IMR-90 (cell line): Measurements from ENCODE around the gene IFNAR2. TPM values are rescaled to one million over a fixed set of nuclear protein-coding genes. Genes with fewer than 3 reads are reported as not detected.

Experiments
- ATAC-seq: fragments of 200-7000 bp; cut with Tn5 transposase; 2 replicates; pipeline ENCODE4 v1.9.1; 2020; ENCODE audit warnings: low read depth, mild to moderate bottlenecking, moderate library complexity
- BruUV-seq: library from RNA; stranded (reverse); fragments of 400-500 nt; replicated peaks from 2 replicates; lab custom pipeline; 2021; lab: Mats Ljungman, UMichigan
- CTCF ChIA-PET: fragments of 300-600 bp; formaldehyde crosslinking; extraction: SDS; loops from one replicate; lab custom pipeline; 2021; ENCODE audit warnings: antibody characterized with exemption; lab: Yijun Ruan, JAX
- POLR2A ChIA-PET: fragments of 300-600 bp; sonication (Branson Sonifier 250); formaldehyde crosslinking; loops from one replicate; lab custom pipeline; 2022; ENCODE audit warnings: antibody characterized with exemption; ENCODE audit not compliant: unreplicated experiment; lab: Charles Lee
- DNase-seq: peaks from one replicate; pipeline ENCODE4 v3.0.0; 2013
- H2AFZ ChIP-seq: replicated peaks from 2 replicates; pipeline ENCODE3; 2013; ENCODE audit warnings: low read length, mild to moderate bottlenecking; ENCODE audit not compliant: poor library complexity
- H2AK5ac ChIP-seq: 2 replicates; pipeline ENCODE4 v1.6.1; 2013; ENCODE audit warnings: low read depth, low read length, inconsistent platforms
- H2AK9ac ChIP-seq: replicated peaks from 2 replicates; pipeline ENCODE3; 2013; ENCODE audit warnings: mild to moderate bottlenecking, low read depth, low read length, moderate library complexity; ENCODE audit not compliant: poor library complexity
- H2BK120ac ChIP-seq: 2 replicates; pipeline ENCODE4 v1.6.1; 2013; ENCODE audit warnings: low read depth, low read length, inconsistent platforms
- H2BK15ac ChIP-seq: 3 replicates; pipeline ENCODE4 v1.6.1; 2013; ENCODE audit warnings: low read depth, low read length, inconsistent platforms
- H2BK20ac ChIP-seq: 2 replicates; pipeline ENCODE4 v1.6.1; 2013; ENCODE audit warnings: low read depth, mild to moderate bottlenecking, inconsistent platforms, low read length, moderate library complexity
- H2BK5ac ChIP-seq: 2 replicates; pipeline ENCODE4 v1.6.1; 2013; ENCODE audit warnings: mild to moderate bottlenecking, low read depth, low read length, inconsistent platforms; ENCODE audit not compliant: poor library complexity, severe bottlenecking
- H3K14ac ChIP-seq: replicated peaks from 2 replicates; pipeline ENCODE4 v1.6.1; 2013; ENCODE audit warnings: low read depth, low read length, inconsistent platforms
- H3K18ac ChIP-seq: 2 replicates; pipeline ENCODE4 v1.6.1; 2013; ENCODE audit warnings: low read depth, low read length, control low read depth
- H3K23ac ChIP-seq: 2 replicates; pipeline ENCODE4 v1.6.1; 2013; ENCODE audit warnings: low read depth, low read length, inconsistent platforms
- H3K27ac ChIP-seq: 2 replicates; pipeline ENCODE4 v1.5.1; 2013; ENCODE audit warnings: mild to moderate bottlenecking, control low read depth, low read length; ENCODE audit not compliant: insufficient read depth
- H3K27me3 ChIP-seq: 2 replicates; pipeline ENCODE4 v1.6.1; 2013; ENCODE audit warnings: low read length; ENCODE audit not compliant: control insufficient read depth, insufficient read depth
- H3K36me3 ChIP-seq: 2 replicates; pipeline ENCODE4 v1.6.1; 2013; ENCODE audit warnings: low read length, mixed read lengths; ENCODE audit not compliant: control insufficient read depth, insufficient read depth
- H3K4ac ChIP-seq: 2 replicates; pipeline ENCODE4 v1.6.1; 2013; ENCODE audit warnings: low read depth, low read length, inconsistent platforms
- H3K4me1 ChIP-seq: 2 replicates; pipeline ENCODE4 v1.6.1; 2013; ENCODE audit warnings: low read length, mixed read lengths; ENCODE audit not compliant: control insufficient read depth, insufficient read depth
- H3K4me2 ChIP-seq: 2 replicates; pipeline ENCODE4 v1.6.1; 2013; ENCODE audit warnings: low read depth, mild to moderate bottlenecking, control low read depth, low read length, moderate library complexity
- H3K4me3 ChIP-seq: 2 replicates; pipeline ENCODE4 v1.5.1; 2013; ENCODE audit warnings: low read depth, mild to moderate bottlenecking, control low read depth, low read length, moderate library complexity; ENCODE audit not compliant: insufficient read depth
- H3K56ac ChIP-seq: 2 replicates; pipeline ENCODE4 v1.6.1; 2013; ENCODE audit warnings: low read length, inconsistent platforms; ENCODE audit not compliant: insufficient read depth; ENCODE audit errors: extremely low read depth
- H3K79me1 ChIP-seq, 2 experiments: 2 replicates each; pipeline ENCODE4 v1.6.1; 2013; ENCODE audit warnings: low read length in 2 of 2, inconsistent platforms in 1 of 2, low read depth in 1 of 2
- H3K9ac ChIP-seq: 2 replicates; pipeline ENCODE4 v1.6.1; 2013; ENCODE audit warnings: low read depth, low read length, control low read depth
- H3K9me1 ChIP-seq: 2 replicates; pipeline ENCODE4 v1.6.1; 2013; ENCODE audit warnings: low read length, inconsistent platforms; ENCODE audit not compliant: insufficient read depth
- H3K9me3 ChIP-seq: 2 replicates; pipeline ENCODE4 v1.6.1; 2013; ENCODE audit warnings: low read length; ENCODE audit not compliant: control insufficient read depth, insufficient read depth
- H4K20me1 ChIP-seq: 2 replicates; pipeline ENCODE4 v1.6.1; 2013; ENCODE audit warnings: low read length, inconsistent platforms; ENCODE audit not compliant: insufficient read depth
- H4K5ac ChIP-seq: 2 replicates; pipeline ENCODE4 v1.6.1; 2013; ENCODE audit warnings: mild to moderate bottlenecking, low read depth, low read length, control low read depth
- H4K8ac ChIP-seq, 2 experiments: 2 replicates each; pipeline ENCODE4 v1.6.1; 2013; ENCODE audit warnings: low read depth in 2 of 2, low read length in 2 of 2, control low read depth in 1 of 2, inconsistent platforms in 1 of 2
- H4K91ac ChIP-seq: 2 replicates; pipeline ENCODE4 v1.6.1; 2013; ENCODE audit warnings: low read depth, low read length, inconsistent platforms; ENCODE audit not compliant: insufficient read depth
- BHLHE40 ChIP-seq: fragments of 150-350 bp; IDR thresholded peaks from 2 replicates; pipeline ENCODE4 v1.6.1; 2016; ENCODE audit warnings: mild to moderate bottlenecking, low read depth, low read length
- CEBPB ChIP-seq: IDR thresholded peaks from 2 replicates; pipeline ENCODE4 v1.6.1; 2012; ENCODE audit warnings: low read depth, low read length, improper control_type of control experiment
- CHD1 ChIP-seq: IDR thresholded peaks from 2 replicates; pipeline ENCODE4 v1.6.1; 2012; ENCODE audit warnings: low read depth, low read length, improper control_type of control experiment
- ELK1 ChIP-seq: fragments of 150-350 bp; IDR thresholded peaks from 2 replicates; pipeline ENCODE4 v1.6.1; 2016; ENCODE audit warnings: low read depth, mild to moderate bottlenecking, low read length, moderate library complexity, borderline replicate concordance
- FOS ChIP-seq: fragments of 150-350 bp; IDR thresholded peaks from 2 replicates; pipeline ENCODE4 v1.6.1; 2016; ENCODE audit warnings: low read depth, low read length
- MAFK ChIP-seq: IDR thresholded peaks from 2 replicates; pipeline ENCODE4 v1.6.1; 2012; ENCODE audit warnings: low read depth, low read length, improper control_type of control experiment
- MAZ ChIP-seq: IDR thresholded peaks from 2 replicates; pipeline ENCODE4 v1.6.1; 2012; ENCODE audit warnings: low read depth, mild to moderate bottlenecking, low read length, improper control_type of control experiment, moderate library complexity, borderline replicate concordance
- MXI1 ChIP-seq: IDR thresholded peaks from 2 replicates; pipeline ENCODE4 v1.6.1; 2012; ENCODE audit warnings: low read depth, mild to moderate bottlenecking, low read length, moderate library complexity, borderline replicate concordance
- NFE2L2 ChIP-seq: fragments of 150-350 bp; IDR thresholded peaks from 2 replicates; pipeline ENCODE4 v1.6.1; 2016; ENCODE audit warnings: low read depth, mild to moderate bottlenecking, low read length
- POLR2A ChIP-seq: IDR thresholded peaks from 2 replicates; pipeline ENCODE4 v1.6.1; 2012; ENCODE audit warnings: mild to moderate bottlenecking, low read depth, low read length
- RAD21 ChIP-seq: IDR thresholded peaks from 2 replicates; pipeline ENCODE4 v1.6.1; 2012; ENCODE audit warnings: low read length, improper control_type of control experiment
- RCOR1 ChIP-seq: IDR thresholded peaks from 2 replicates; pipeline ENCODE4 v1.6.1; 2012; ENCODE audit warnings: mild to moderate bottlenecking, low read length, improper control_type of control experiment; ENCODE audit not compliant: insufficient replicate concordance
- RFX5 ChIP-seq: IDR thresholded peaks from 2 replicates; pipeline ENCODE4 v1.8.0; 2012; ENCODE audit warnings: low read depth, mild to moderate bottlenecking, low read length, moderate library complexity
- SMC3 ChIP-seq: fragments of 150-350 bp; IDR thresholded peaks from 2 replicates; pipeline ENCODE4 v1.6.1; 2016; ENCODE audit warnings: low read depth, mild to moderate bottlenecking, antibody characterized with exemption, low read length, moderate library complexity
- WGBS, 2 experiments: methylation state at CpG; one replicate each; pipeline versions ENCODE4 v1.1.5 to v1.1.7; 2013; ENCODE audit warnings: missing lambda C conversion rate in 2 of 2; ENCODE audit not compliant: insufficient read length in 1 of 2; ENCODE audit errors: extremely low coverage in 2 of 2; 5-methylcytosine and 5-hydroxymethylcytosine counted together
- dilution Hi-C: fragments of 300-500 bp; cut with HindIII; formaldehyde crosslinking; loops from one replicate; pipeline ENCODE4 v1.14.3; 2018; ENCODE audit warnings: low sequenced_read_pairs; ENCODE audit not compliant: unreplicated experiment
- in situ Hi-C: fragments of 300-500 bp; cut with MboI; formaldehyde crosslinking; loops from 3 replicates; pipeline ENCODE4 v1.14.3; 2019; ENCODE audit warnings: low sequenced_read_pairs, inconsistent platforms, mixed read lengths
- intact Hi-C: fragments of 100-400 bp; cut with micrococcal nuclease; formaldehyde crosslinking; loops from 2 replicates; pipeline ENCODE4 v1.10.0; 2022
- polyA plus RNA-seq, 3 experiments: library from polyadenylated mRNA; depleted of rRNA; stranded (reverse); fragments of >200 nt; gene quantifications; 2 replicates each; pipeline ENCODE4 v1.2.3, GENCODE V29; 2012; ENCODE audit warnings: low replicate concordance in 1 of 3
- total RNA-seq: library from RNA; depleted of rRNA; stranded (reverse); fragments of >200 nt; gene quantifications from 2 replicates; pipeline ENCODE4 v1.2.3, GENCODE V29; 2012
- TF ChIP-seq, protein P1 (sequence below): fragments of 150-350 bp; IDR thresholded peaks from 2 replicates; pipeline ENCODE4 v1.6.1; 2017; ENCODE audit warnings: mild to moderate bottlenecking, antibody characterized with exemption, low read length, low read depth
- TF ChIP-seq, protein P2 (sequence below): conservative IDR thresholded peaks from 2 replicates; pipeline ENCODE4 v1.5.1; 2012; ENCODE audit warnings: mild to moderate bottlenecking, low read depth, low read length, improper control_type of control experiment

Gene IFNAR2
- total and polyA plus RNA-seq, 2 of the 4 experiments (the other 2 are of a cell fraction) = 6.3 to 13.9 TPM

GRCh38 chr21:33189824-33190223, 39.9 kb upstream of the IFNAR2 start:
- Histone ChIP-seq H3K9me1 (no peaks in the 10 kb centered on the region), H3K4me2 (no peak overlapping the region), H3K4me3 (no peak overlapping the region), H3K4me1 (no peaks in the 10 kb centered on the region), H3K27ac (no peak overlapping the region), H2BK5ac (no peak overlapping the region), H3K56ac (no peak overlapping the region), H2AK9ac (no peak overlapping the region), H3K27me3 (peaks cover 33% of the 10 kb centered on the region), H4K8ac (no peak overlapping the region), H2AFZ (no peak overlapping the region), H3K9me3 (peaks cover 2% of the 10 kb centered on the region), H2BK20ac (no peak overlapping the region), H4K20me1 (no peaks in the 10 kb centered on the region), H3K18ac (no peak overlapping the region), H3K23ac (no peak overlapping the region), H3K9ac (no peak overlapping the region), H4K5ac (no peak overlapping the region), H3K79me1 (no peaks in the 10 kb centered on the region), H3K14ac (no peak overlapping the region), H3K36me3 (no peaks in the 10 kb centered on the region), H2AK5ac (no peak overlapping the region), H4K91ac (no peak overlapping the region), H3K4ac (no peak overlapping the region), H2BK120ac (no peak overlapping the region), H2BK15ac (no peak overlapping the region)
- no TSS peak for BruUV-seq
- no CpG with 5 or more reads among the region's 3 CpGs for WGBS, 2 experiments
- ATAC-seq (no peak), DNase-seq (no peak)
- intact Hi-C loops (no loop called here), in situ Hi-C loops (no loop called here), dilution Hi-C loops (no loop called here)
- TF ChIP-seq CEBPB (no peak), BHLHE40 (no peak), CHD1 (no peak), MAZ (no peak), FOS (no peak), RAD21 (no peak), RFX5 (no peak), NFE2L2 (no peak), MAFK (no peak), MXI1 (no peak), RCOR1 (no peak), POLR2A (no peak), ELK1 (no peak), SMC3 (no peak)
- TF ChIP-seq, protein P1, sequence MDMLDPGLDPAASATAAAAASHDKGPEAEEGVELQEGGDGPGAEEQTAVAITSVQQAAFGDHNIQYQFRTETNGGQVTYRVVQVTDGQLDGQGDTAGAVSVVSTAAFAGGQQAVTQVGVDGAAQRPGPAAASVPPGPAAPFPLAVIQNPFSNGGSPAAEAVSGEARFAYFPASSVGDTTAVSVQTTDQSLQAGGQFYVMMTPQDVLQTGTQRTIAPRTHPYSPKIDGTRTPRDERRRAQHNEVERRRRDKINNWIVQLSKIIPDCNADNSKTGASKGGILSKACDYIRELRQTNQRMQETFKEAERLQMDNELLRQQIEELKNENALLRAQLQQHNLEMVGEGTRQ = no peak
- TF ChIP-seq, protein P2, sequence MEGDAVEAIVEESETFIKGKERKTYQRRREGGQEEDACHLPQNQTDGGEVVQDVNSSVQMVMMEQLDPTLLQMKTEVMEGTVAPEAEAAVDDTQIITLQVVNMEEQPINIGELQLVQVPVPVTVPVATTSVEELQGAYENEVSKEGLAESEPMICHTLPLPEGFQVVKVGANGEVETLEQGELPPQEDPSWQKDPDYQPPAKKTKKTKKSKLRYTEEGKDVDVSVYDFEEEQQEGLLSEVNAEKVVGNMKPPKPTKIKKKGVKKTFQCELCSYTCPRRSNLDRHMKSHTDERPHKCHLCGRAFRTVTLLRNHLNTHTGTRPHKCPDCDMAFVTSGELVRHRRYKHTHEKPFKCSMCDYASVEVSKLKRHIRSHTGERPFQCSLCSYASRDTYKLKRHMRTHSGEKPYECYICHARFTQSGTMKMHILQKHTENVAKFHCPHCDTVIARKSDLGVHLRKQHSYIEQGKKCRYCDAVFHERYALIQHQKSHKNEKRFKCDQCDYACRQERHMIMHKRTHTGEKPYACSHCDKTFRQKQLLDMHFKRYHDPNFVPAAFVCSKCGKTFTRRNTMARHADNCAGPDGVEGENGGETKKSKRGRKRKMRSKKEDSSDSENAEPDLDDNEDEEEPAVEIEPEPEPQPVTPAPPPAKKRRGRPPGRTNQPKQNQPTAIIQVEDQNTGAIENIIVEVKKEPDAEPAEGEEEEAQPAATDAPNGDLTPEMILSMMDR = no peak
- ChIA-PET CTCF (interaction anchor here (0.6 to 0.7 kb wide), 2 partner anchors 48 to 199 kb away, joined by 4 to 5 read pairs; no protein-coding TSS in a partner anchor), POLR2A (no interaction called here)
